GM23338 (cell line): ENCODE results near the gene BICC1. TPM values are rescaled to one million over a fixed set of nuclear protein-coding genes. Genes with fewer than 3 reads are reported as not detected.

Experiments used
- ATAC-seq: fragments of 200-7000 bp; cut with Tn5 transposase; 3 replicates; pipeline ENCODE4 v1.9.1; 2020
- DNase-seq: peaks from one replicate; pipeline ENCODE4 v3.0.0-alpha.2; 2015; ENCODE audit warnings: low spot score
- H2AFZ ChIP-seq: fragments of 200-600 bp; sonication (generic); 2 replicates; pipeline ENCODE4 v1.8.0; 2016; ENCODE audit warnings: antibody characterized with exemption, mild to moderate bottlenecking, moderate library complexity
- H3F3A ChIP-seq: fragments of 200-600 bp; sonication (generic); replicated peaks from 2 replicates; pipeline ENCODE4 v1.8.0; 2017; ENCODE audit warnings: antibody characterized with exemption, mixed run types, low read depth
- H3K27ac ChIP-seq: fragments of 200-600 bp; sonication (generic); 2 replicates; pipeline ENCODE4 v1.6.1; 2016; ENCODE audit warnings: low read depth
- H3K27me3 ChIP-seq: fragments of 200-600 bp; sonication (generic); 2 replicates; pipeline ENCODE4 v1.8.0; 2016; ENCODE audit warnings: mild to moderate bottlenecking, mixed run types, moderate library complexity; ENCODE audit not compliant: insufficient read depth
- H3K36me3 ChIP-seq: fragments of 200-600 bp; sonication (generic); 2 replicates; pipeline ENCODE4 v1.8.0; 2016; ENCODE audit warnings: mild to moderate bottlenecking; ENCODE audit not compliant: insufficient read depth
- H3K4me1 ChIP-seq: fragments of 200-600 bp; sonication (generic); 2 replicates; pipeline ENCODE4 v1.8.0; 2016; ENCODE audit warnings: mild to moderate bottlenecking, moderate library complexity; ENCODE audit not compliant: insufficient read depth
- H3K4me2 ChIP-seq: fragments of 200-600 bp; sonication (generic); 2 replicates; pipeline ENCODE4 v1.7.1; 2017; ENCODE audit warnings: mixed run types
- H3K4me3 ChIP-seq: fragments of 200-600 bp; sonication (generic); 2 replicates; pipeline ENCODE4 v1.6.1; 2016; ENCODE audit warnings: mixed run types
- H3K79me2 ChIP-seq: fragments of 200-600 bp; sonication (generic); replicated peaks from 2 replicates; pipeline ENCODE4 v1.8.0; 2017; ENCODE audit warnings: mild to moderate bottlenecking; ENCODE audit not compliant: insufficient read depth
- H3K9me2 ChIP-seq: fragments of 200-600 bp; sonication (generic); 2 replicates; pipeline ENCODE4 v1.8.0; 2017; ENCODE audit not compliant: insufficient read depth
- H4K20me1 ChIP-seq: fragments of 200-600 bp; sonication (generic); replicated peaks from 2 replicates; pipeline ENCODE4 v1.8.0; 2017; ENCODE audit warnings: mild to moderate bottlenecking; ENCODE audit not compliant: insufficient read depth
- H3K27ac Mint-ChIP-seq: 2 replicates; pipeline ENCODE4 v1.8.0; 2020; ENCODE audit warnings: inconsistent platforms, mild to moderate bottlenecking, moderate library complexity, mixed read lengths
- H3K27me3 Mint-ChIP-seq: 3 replicates; pipeline ENCODE4 v1.8.0; 2022; ENCODE audit warnings: low read depth, mild to moderate bottlenecking, moderate library complexity, mixed read lengths, inconsistent platforms; ENCODE audit not compliant: insufficient read depth, poor library complexity
- H3K36me3 Mint-ChIP-seq: 3 replicates; pipeline ENCODE4 v1.8.0; 2021; ENCODE audit warnings: low read depth, mild to moderate bottlenecking, inconsistent platforms, moderate library complexity, mixed read lengths
- H3K4me1 Mint-ChIP-seq: 3 replicates; pipeline ENCODE4 v1.8.0; 2020; ENCODE audit warnings: mild to moderate bottlenecking, inconsistent platforms, mixed read lengths
- H3K4me3 Mint-ChIP-seq: 3 replicates; pipeline ENCODE4 v1.8.0; 2021; ENCODE audit warnings: moderate library complexity, mild to moderate bottlenecking, inconsistent platforms, mixed read lengths
- H3K9me3 Mint-ChIP-seq: 3 replicates; pipeline ENCODE4 v1.8.0; 2020; ENCODE audit warnings: moderate library complexity, mild to moderate bottlenecking, inconsistent platforms, mixed read lengths
- CREB1 ChIP-seq: fragments of 250-450 bp; sonication (Bioruptor Pico); IDR thresholded peaks from 2 replicates; pipeline ENCODE4 v1.5.0; 2020; ENCODE audit warnings: low read depth, mild to moderate bottlenecking, moderate library complexity
- EZH2 ChIP-seq: fragments of 200-600 bp; sonication (generic); IDR thresholded peaks from one replicate; pipeline ENCODE4 v1.8.0; 2017; ENCODE audit warnings: antibody characterized with exemption, mild to moderate bottlenecking, low read depth; ENCODE audit not compliant: unreplicated experiment
- EZH2phosphoT487 ChIP-seq: fragments of 200-600 bp; sonication (generic); IDR thresholded peaks from one replicate; pipeline ENCODE4 v1.8.1; 2018; ENCODE audit warnings: antibody characterized with exemption; ENCODE audit not compliant: unreplicated experiment
- NANOG ChIP-seq: IDR thresholded peaks from 2 replicates; pipeline ENCODE4 v1.6.1; 2016; ENCODE audit warnings: antibody characterized with exemption, borderline replicate concordance
- POLR2AphosphoS5 ChIP-seq: IDR thresholded peaks from 2 replicates; pipeline ENCODE4 v1.6.1; 2016; ENCODE audit warnings: antibody characterized with exemption, low read depth
- ZNF114 ChIP-seq: fragments of 250-450 bp; sonication (Bioruptor Pico); IDR thresholded peaks from 2 replicates; pipeline ENCODE4 v1.5.0; 2020; ENCODE audit warnings: mild to moderate bottlenecking, moderate library complexity
- ZNF331 ChIP-seq: fragments of 250-450 bp; sonication (Bioruptor Pico); IDR thresholded peaks from 2 replicates; pipeline ENCODE4 v1.5.0; 2020; ENCODE audit warnings: low read depth, mild to moderate bottlenecking, moderate library complexity
- polyA plus RNA-seq: library from polyadenylated mRNA; unstranded; fragments of >200 nt; fragmentation: Nextera tagmentation; extraction: Ambion mirVana; gene quantifications from 2 replicates; pipeline ENCODE4 v1.2.1, GENCODE V29; 2016
- total RNA-seq: library from RNA; depleted of rRNA; stranded (reverse); fragments of >200 nt; shearing (Covaris generic); gene quantifications from 2 replicates; pipeline ENCODE4 v1.2.3, GENCODE V29; 2014
- TF ChIP-seq, protein P1 (sequence below): fragments of 250-450 bp; sonication (Bioruptor Pico); IDR thresholded peaks from 2 replicates; pipeline ENCODE4 v1.5.0; 2020; ENCODE audit warnings: mild to moderate bottlenecking, moderate library complexity
- TF ChIP-seq, protein P2 (sequence below): IDR thresholded peaks from one replicate; pipeline ENCODE4 v1.6.1; 2018; ENCODE audit warnings: antibody characterized with exemption; ENCODE audit not compliant: unreplicated experiment
- TF ChIP-seq, protein P3 (sequence below), 2 experiments: fragments of 200-600 bp in 1 of 2; sonication (generic) in 1 of 2; conservative IDR thresholded peaks; 2 replicates each; pipeline versions ENCODE4 v1.5.1 to v1.6.1; 2016 to 2017; ENCODE audit warnings: antibody characterized with exemption in 2 of 2, low read depth in 2 of 2, mild to moderate bottlenecking in 2 of 2, moderate library complexity in 1 of 2

The BICC1 gene
- total and polyA plus RNA-seq, 2 experiments from 2014 or later = 1.3 to 2.2 TPM

DNA sequence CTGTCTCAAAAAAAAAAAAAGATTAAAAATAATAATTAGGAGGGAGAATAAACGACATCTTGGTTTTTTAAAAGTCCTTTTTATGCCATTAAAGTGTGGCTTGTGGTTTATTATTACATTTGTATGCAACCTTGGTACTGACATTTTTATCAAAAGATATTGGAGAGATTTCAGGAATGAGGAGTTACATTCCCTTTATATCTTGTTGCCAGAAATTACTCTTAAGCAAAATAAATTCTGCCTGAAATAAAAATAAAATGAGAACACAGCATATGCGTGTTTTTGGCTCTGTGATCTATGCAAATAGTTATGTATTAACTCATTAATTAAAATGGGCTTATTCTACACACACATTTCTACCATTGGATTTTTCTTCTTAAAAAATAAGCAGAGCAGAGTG is 202.4 kb downstream of the BICC1 start (continued):
- TF ChIP-seq, protein P1, sequence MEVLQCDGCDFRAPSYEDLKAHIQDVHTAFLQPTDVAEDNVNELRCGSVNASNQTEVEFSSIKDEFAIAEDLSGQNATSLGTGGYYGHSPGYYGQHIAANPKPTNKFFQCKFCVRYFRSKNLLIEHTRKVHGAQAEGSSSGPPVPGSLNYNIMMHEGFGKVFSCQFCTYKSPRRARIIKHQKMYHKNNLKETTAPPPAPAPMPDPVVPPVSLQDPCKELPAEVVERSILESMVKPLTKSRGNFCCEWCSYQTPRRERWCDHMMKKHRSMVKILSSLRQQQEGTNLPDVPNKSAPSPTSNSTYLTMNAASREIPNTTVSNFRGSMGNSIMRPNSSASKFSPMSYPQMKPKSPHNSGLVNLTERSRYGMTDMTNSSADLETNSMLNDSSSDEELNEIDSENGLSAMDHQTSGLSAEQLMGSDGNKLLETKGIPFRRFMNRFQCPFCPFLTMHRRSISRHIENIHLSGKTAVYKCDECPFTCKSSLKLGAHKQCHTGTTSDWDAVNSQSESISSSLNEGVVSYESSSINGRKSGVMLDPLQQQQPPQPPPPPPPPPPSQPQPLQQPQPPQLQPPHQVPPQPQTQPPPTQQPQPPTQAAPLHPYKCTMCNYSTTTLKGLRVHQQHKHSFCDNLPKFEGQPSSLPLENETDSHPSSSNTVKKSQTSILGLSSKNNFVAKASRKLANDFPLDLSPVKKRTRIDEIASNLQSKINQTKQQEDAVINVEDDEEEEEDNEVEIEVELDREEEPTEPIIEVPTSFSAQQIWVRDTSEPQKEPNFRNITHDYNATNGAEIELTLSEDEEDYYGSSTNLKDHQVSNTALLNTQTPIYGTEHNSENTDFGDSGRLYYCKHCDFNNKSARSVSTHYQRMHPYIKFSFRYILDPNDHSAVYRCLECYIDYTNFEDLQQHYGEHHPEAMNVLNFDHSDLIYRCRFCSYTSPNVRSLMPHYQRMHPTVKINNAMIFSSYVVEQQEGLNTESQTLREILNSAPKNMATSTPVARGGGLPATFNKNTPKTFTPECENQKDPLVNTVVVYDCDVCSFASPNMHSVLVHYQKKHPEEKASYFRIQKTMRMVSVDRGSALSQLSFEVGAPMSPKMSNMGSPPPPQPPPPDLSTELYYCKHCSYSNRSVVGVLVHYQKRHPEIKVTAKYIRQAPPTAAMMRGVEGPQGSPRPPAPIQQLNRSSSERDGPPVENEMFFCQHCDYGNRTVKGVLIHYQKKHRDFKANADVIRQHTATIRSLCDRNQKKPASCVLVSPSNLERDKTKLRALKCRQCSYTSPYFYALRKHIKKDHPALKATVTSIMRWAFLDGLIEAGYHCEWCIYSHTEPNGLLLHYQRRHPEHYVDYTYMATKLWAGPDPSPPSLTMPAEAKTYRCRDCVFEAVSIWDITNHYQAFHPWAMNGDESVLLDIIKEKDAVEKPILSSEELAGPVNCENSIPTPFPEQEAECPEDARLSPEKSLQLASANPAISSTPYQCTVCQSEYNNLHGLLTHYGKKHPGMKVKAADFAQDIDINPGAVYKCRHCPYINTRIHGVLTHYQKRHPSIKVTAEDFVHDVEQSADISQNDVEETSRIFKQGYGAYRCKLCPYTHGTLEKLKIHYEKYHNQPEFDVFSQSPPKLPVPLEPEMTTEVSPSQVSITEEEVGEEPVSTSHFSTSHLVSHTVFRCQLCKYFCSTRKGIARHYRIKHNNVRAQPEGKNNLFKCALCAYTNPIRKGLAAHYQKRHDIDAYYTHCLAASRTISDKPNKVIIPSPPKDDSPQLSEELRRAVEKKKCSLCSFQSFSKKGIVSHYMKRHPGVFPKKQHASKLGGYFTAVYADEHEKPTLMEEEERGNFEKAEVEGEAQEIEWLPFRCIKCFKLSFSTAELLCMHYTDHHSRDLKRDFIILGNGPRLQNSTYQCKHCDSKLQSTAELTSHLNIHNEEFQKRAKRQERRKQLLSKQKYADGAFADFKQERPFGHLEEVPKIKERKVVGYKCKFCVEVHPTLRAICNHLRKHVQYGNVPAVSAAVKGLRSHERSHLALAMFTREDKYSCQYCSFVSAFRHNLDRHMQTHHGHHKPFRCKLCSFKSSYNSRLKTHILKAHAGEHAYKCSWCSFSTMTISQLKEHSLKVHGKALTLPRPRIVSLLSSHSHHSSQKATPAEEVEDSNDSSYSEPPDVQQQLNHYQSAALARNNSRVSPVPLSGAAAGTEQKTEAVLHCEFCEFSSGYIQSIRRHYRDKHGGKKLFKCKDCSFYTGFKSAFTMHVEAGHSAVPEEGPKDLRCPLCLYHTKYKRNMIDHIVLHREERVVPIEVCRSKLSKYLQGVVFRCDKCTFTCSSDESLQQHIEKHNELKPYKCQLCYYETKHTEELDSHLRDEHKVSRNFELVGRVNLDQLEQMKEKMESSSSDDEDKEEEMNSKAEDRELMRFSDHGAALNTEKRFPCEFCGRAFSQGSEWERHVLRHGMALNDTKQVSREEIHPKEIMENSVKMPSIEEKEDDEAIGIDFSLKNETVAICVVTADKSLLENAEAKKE (CRISPR knock-in tag) = no peak
- no peak for TF ChIP-seq POLR2AphosphoS5

DNA sequence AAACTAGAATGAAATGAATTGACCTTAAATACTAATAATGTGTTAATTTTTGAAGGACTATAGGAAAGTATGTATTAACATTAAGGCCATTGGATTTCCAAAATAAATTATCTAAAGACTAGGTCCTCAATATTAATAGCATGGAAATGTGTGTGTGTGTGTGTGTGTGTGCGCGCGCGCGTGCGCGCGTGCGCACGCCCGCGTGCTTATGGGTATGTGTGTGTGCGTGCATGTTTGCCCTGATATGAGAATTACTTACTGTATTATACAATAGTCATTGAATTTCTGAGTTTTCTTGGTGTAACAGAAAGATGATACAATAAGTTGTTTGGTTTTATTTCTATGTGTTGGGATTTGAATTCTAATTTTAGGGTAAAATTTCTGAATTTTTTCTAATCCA is 205.9 kb downstream of the BICC1 start:
- peaks cover 4% of the 10 kb centered on the region for H3K27me3 Mint-ChIP-seq
- ATAC-seq (no peak), DNase-seq (no peak)
- Histone ChIP-seq H3K9me2 (no peaks in the 10 kb centered on the region; the same call in 1 of the 2 replicates), H3F3A (no peaks in the 10 kb centered on the region), H3K4me2 (no peak overlapping the region), H3K79me2 (no peaks in the 10 kb centered on the region), H3K36me3 (no peaks in the 10 kb centered on the region), H2AFZ (no peak overlapping the region), H3K27me3 (no peaks in the 10 kb centered on the region), H4K20me1 (no peaks in the 10 kb centered on the region), H3K4me3 (no peak overlapping the region), H3K27ac (no peak overlapping the region), H3K4me1 (no peaks in the 10 kb centered on the region)
- no peak overlapping the region for H3K27ac Mint-ChIP-seq
- peaks cover 4% of the 10 kb centered on the region; the same call in 1 of the 3 replicates for H3K4me1 Mint-ChIP-seq
- H3K9me3 Mint-ChIP-seq = no peaks in the 10 kb centered on the region
- no peak overlapping the region for H3K4me3 Mint-ChIP-seq
- no peaks in the 10 kb centered on the region; the same call in 2 of the 3 replicates for H3K36me3 Mint-ChIP-seq
- TF ChIP-seq NANOG (no peak), ZNF331 (CRISPR knock-in tag) (no peak), EZH2 (no peak), EZH2phosphoT487 (no peak), ZNF114 (CRISPR knock-in tag) (no peak), CREB1 (CRISPR knock-in tag) (no peak), POLR2AphosphoS5 (no peak)
- TF ChIP-seq, protein P2, sequence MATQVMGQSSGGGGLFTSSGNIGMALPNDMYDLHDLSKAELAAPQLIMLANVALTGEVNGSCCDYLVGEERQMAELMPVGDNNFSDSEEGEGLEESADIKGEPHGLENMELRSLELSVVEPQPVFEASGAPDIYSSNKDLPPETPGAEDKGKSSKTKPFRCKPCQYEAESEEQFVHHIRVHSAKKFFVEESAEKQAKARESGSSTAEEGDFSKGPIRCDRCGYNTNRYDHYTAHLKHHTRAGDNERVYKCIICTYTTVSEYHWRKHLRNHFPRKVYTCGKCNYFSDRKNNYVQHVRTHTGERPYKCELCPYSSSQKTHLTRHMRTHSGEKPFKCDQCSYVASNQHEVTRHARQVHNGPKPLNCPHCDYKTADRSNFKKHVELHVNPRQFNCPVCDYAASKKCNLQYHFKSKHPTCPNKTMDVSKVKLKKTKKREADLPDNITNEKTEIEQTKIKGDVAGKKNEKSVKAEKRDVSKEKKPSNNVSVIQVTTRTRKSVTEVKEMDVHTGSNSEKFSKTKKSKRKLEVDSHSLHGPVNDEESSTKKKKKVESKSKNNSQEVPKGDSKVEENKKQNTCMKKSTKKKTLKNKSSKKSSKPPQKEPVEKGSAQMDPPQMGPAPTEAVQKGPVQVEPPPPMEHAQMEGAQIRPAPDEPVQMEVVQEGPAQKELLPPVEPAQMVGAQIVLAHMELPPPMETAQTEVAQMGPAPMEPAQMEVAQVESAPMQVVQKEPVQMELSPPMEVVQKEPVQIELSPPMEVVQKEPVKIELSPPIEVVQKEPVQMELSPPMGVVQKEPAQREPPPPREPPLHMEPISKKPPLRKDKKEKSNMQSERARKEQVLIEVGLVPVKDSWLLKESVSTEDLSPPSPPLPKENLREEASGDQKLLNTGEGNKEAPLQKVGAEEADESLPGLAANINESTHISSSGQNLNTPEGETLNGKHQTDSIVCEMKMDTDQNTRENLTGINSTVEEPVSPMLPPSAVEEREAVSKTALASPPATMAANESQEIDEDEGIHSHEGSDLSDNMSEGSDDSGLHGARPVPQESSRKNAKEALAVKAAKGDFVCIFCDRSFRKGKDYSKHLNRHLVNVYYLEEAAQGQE = no peak
- TF ChIP-seq, protein P3, sequence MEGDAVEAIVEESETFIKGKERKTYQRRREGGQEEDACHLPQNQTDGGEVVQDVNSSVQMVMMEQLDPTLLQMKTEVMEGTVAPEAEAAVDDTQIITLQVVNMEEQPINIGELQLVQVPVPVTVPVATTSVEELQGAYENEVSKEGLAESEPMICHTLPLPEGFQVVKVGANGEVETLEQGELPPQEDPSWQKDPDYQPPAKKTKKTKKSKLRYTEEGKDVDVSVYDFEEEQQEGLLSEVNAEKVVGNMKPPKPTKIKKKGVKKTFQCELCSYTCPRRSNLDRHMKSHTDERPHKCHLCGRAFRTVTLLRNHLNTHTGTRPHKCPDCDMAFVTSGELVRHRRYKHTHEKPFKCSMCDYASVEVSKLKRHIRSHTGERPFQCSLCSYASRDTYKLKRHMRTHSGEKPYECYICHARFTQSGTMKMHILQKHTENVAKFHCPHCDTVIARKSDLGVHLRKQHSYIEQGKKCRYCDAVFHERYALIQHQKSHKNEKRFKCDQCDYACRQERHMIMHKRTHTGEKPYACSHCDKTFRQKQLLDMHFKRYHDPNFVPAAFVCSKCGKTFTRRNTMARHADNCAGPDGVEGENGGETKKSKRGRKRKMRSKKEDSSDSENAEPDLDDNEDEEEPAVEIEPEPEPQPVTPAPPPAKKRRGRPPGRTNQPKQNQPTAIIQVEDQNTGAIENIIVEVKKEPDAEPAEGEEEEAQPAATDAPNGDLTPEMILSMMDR (conservative IDR thresholded peaks at IDR 0.05; ENCODE audit: low read depth in 2 of 2) = no peak
